ENCODE results near the gene POP4.

DNA sequence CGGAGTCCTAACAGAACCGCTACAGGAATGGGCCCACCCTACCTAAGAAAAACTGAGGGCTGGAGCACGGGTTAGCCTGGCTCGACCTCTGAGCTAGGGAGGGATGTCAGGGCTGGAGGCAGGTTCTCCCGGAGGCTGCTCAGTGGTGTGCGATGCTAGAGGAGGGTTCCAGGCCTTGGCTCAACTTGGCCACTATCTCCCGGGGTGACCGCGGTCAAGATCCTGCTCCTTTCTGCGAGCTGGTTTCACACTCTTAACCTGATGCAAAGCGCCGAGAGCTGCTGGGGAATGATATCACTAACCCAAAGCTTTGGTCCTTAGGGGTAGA is 301 bp downstream of the POP4 start:
- TF ChIP-seq POLR2A (IDR thresholded peaks at IDR 0.05; ENCODE audit: control extremely low read depth in 1 of 2, low read depth in 2 of 2, low read length in 2 of 2), result no peak
- no peak for TF ChIP-seq SIN3A (conservative IDR thresholded peaks at IDR 0.05 in 1 of 2, IDR thresholded peaks at IDR 0.05 in 1 of 2; ENCODE audit: low read depth in 1 of 2, low read length in 2 of 2)
- TF ChIP-seq TAF1 (IDR thresholded peaks at IDR 0.05; ENCODE audit: low read depth, low read length), result no peak
